Glomerular visceral epithelial cell (primary cell): ENCODE results near the gene FLRT2.

ENCODE experiments used
- DNase-seq: peaks from one replicate; pipeline ENCODE4 v3.0.0-alpha.2; 2016; ENCODE audit errors: extremely low spot score

FLRT2 gene

GRCh38 chr14:85530626-85531025 lies 682 bp downstream of the FLRT2 start:
- peak; percentile 6 for DNase-seq

GRCh38 chr14:85531141-85531586 lies 1.2 kb downstream of the FLRT2 start:
- peak; percentile 39 for DNase-seq

- DNase-seq = peak; percentile 73
Measured at GRCh38 chr14:85531587-85532373, 1.8 kb downstream of the FLRT2 start.

- DNase-seq = no peak
Measured at GRCh38 chr14:85532374-85533022, 2.6 kb downstream of the FLRT2 start.

GRCh38 chr14:85533023-85533860 lies 3.3 kb downstream of the FLRT2 start:
- DNase-seq = peak; percentile 83

GRCh38 chr14:85533861-85534291 lies 3.9 kb downstream of the FLRT2 start:
- peak; percentile 33 for DNase-seq

GRCh38 chr14:85534458-85535293 lies 4.7 kb downstream of the FLRT2 start:
- DNase-seq = peak; percentile 16

GRCh38 chr14:85535321-85535720 lies 5.4 kb downstream of the FLRT2 start:
- DNase-seq = no peak

- DNase-seq = peak; percentile 48
Measured at GRCh38 chr14:85535991-85536832, 6.3 kb downstream of the FLRT2 start.

- DNase-seq = no peak
Measured at GRCh38 chr14:85536833-85537190, 6.9 kb downstream of the FLRT2 start.

GRCh38 chr14:85537526-85537925 lies 7.6 kb downstream of the FLRT2 start:
- DNase-seq = no peak

GRCh38 chr14:85538636-85539035 lies 8.7 kb downstream of the FLRT2 start:
- DNase-seq = no peak

GRCh38 chr14:85539510-85539909 lies 9.6 kb downstream of the FLRT2 start:
- DNase-seq = no peak

- DNase-seq = no peak
Measured at GRCh38 chr14:85542623-85543022, 12.7 kb downstream of the FLRT2 start.

- no peak for DNase-seq
Measured at GRCh38 chr14:85545738-85546137, 15.8 kb downstream of the FLRT2 start.

- no peak for DNase-seq
Measured at GRCh38 chr14:85546390-85546789, 16.4 kb downstream of the FLRT2 start.

- no peak for DNase-seq
Measured at GRCh38 chr14:85549697-85550096, 19.8 kb downstream of the FLRT2 start.

GRCh38 chr14:85554106-85554505 lies 24.2 kb downstream of the FLRT2 start:
- no peak for DNase-seq

GRCh38 chr14:85556267-85556666 lies 26.3 kb downstream of the FLRT2 start:
- no peak for DNase-seq

GRCh38 chr14:85558505-85558904 lies 28.6 kb downstream of the FLRT2 start:
- DNase-seq = no peak

GRCh38 chr14:85562630-85563029 lies 32.7 kb downstream of the FLRT2 start:
- DNase-seq = no peak
